ENCODE measurements around the gene AGMAT.

DNA sequence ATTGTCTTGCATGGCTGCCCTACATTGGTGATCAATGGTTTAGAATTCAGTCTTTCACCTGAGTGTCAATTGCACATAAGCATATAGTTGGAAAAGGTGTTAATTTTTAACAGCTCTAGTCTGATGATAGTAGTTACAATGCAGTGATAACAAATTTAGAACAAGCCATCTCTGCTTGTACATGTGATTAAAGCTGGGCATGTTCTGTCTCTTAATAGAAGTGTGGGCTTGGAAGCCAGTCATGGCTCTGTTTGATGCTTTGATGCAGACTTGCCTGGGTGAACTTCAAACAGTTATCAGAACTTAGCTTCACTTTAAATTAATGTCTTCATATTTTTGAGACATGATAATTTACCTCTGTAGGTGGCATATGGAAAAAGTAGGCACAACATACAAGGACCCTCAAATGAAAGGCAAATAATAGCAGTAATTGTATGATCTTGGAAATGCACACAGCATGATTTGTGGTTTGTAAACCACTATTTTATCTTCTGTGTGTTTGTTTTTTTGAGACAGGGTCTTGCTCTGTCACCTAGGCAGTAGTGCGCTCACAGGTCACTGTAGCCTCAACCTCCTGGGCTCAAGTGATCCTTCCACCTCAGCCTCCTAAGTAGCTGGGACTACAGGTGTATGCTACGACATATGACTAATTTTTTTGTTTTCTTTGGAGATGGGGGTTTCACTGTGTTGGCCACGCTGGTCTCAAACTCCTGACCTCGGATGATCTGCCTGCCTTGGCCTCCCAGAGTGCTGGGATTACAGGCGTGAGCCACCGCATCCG is 36.2 kb upstream of the AGMAT start:
- TF ChIP-seq, protein P1, sequence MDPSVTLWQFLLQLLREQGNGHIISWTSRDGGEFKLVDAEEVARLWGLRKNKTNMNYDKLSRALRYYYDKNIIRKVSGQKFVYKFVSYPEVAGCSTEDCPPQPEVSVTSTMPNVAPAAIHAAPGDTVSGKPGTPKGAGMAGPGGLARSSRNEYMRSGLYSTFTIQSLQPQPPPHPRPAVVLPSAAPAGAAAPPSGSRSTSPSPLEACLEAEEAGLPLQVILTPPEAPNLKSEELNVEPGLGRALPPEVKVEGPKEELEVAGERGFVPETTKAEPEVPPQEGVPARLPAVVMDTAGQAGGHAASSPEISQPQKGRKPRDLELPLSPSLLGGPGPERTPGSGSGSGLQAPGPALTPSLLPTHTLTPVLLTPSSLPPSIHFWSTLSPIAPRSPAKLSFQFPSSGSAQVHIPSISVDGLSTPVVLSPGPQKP (IDR thresholded peaks at IDR 0.05; ENCODE audit: low read depth, low read length), result no peak
- TF ChIP-seq, protein P2, sequence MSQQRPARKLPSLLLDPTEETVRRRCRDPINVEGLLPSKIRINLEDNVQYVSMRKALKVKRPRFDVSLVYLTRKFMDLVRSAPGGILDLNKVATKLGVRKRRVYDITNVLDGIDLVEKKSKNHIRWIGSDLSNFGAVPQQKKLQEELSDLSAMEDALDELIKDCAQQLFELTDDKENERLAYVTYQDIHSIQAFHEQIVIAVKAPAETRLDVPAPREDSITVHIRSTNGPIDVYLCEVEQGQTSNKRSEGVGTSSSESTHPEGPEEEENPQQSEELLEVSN (IDR thresholded peaks at IDR 0.05; ENCODE audit: borderline replicate concordance, low read depth), result no peak
- TF ChIP-seq RFX5 (IDR thresholded peaks at IDR 0.05), result no peak
- TF ChIP-seq, protein P3, sequence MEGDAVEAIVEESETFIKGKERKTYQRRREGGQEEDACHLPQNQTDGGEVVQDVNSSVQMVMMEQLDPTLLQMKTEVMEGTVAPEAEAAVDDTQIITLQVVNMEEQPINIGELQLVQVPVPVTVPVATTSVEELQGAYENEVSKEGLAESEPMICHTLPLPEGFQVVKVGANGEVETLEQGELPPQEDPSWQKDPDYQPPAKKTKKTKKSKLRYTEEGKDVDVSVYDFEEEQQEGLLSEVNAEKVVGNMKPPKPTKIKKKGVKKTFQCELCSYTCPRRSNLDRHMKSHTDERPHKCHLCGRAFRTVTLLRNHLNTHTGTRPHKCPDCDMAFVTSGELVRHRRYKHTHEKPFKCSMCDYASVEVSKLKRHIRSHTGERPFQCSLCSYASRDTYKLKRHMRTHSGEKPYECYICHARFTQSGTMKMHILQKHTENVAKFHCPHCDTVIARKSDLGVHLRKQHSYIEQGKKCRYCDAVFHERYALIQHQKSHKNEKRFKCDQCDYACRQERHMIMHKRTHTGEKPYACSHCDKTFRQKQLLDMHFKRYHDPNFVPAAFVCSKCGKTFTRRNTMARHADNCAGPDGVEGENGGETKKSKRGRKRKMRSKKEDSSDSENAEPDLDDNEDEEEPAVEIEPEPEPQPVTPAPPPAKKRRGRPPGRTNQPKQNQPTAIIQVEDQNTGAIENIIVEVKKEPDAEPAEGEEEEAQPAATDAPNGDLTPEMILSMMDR (IDR thresholded peaks at IDR 0.05), result no peak
- TF ChIP-seq, protein P4, sequence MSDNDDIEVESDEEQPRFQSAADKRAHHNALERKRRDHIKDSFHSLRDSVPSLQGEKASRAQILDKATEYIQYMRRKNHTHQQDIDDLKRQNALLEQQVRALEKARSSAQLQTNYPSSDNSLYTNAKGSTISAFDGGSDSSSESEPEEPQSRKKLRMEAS (IDR thresholded peaks at IDR 0.05), result no peak
- TF ChIP-seq TFCP2L1 (CRISPR knock-in tag; IDR thresholded peaks at IDR 0.05), result no peak
- TF ChIP-seq JUN (IDR thresholded peaks at IDR 0.05), result no peak
